Measurements from ENCODE around the gene KRT28. TPM values are rescaled to one million over a fixed set of nuclear protein-coding genes. Genes with fewer than 3 reads are reported as not detected.

KRT28 gene
- total RNA-seq, 1 donor from 2014 or later: not detected

- TF ChIP-seq EZH2phosphoT487 (IDR thresholded peaks at IDR 0.05): no peak
- no peak for TF ChIP-seq CTCF (IDR thresholded peaks at IDR 0.05)
- no peak for TF ChIP-seq EZH2 (IDR thresholded peaks at IDR 0.05)
- H3K4me3 Mint-ChIP-seq: no peak within 1 kb of the TSS
- Histone ChIP-seq H3K27me3 (peaks cover 21% of the 10 kb centered on the region), H3K79me2 (ENCODE audit: low read depth) (no peaks in the 10 kb centered on the region), H3K4me1 (no peaks in the 10 kb centered on the region), H3K36me3 (no peaks in the 10 kb centered on the region), H3K4me3 (no peak within 1 kb of the TSS), H3K9ac (no peak within 1 kb of the TSS), H2AFZ (replicated peaks) (no peak within 1 kb of the TSS), H3K27ac (no peak within 1 kb of the TSS), H4K20me1 (ENCODE audit: low read depth) (no peaks in the 10 kb centered on the region), H3K4me2 (no peak within 1 kb of the TSS), H3K9me3 (ENCODE audit: low read depth) (no peaks in the 10 kb centered on the region), H3F3A (ENCODE audit: low read depth) (no peaks in the 10 kb centered on the region)
- no peaks in the 10 kb centered on the region for H3K9me3 Mint-ChIP-seq
- H3K27me3 Mint-ChIP-seq (ENCODE audit: insufficient read depth, low read depth): peaks cover 5% of the 10 kb centered on the region
- no peak within 1 kb of the TSS for H3K27ac Mint-ChIP-seq
- H3K36me3 Mint-ChIP-seq: no peaks in the 10 kb centered on the region
- no peaks in the 10 kb centered on the region for H3K4me1 Mint-ChIP-seq
- no peak for DNase-seq (ENCODE audit: low spot score)
Measured at GRCh38 chr17:40772101-40772500, 27.7 kb downstream of the KRT28 start, which contains the start of gene KRT26. Gene KRT26 (minus strand): TSS chr17:40772201. CDS start chr17:40772113, 88 bp downstream.

DNA sequence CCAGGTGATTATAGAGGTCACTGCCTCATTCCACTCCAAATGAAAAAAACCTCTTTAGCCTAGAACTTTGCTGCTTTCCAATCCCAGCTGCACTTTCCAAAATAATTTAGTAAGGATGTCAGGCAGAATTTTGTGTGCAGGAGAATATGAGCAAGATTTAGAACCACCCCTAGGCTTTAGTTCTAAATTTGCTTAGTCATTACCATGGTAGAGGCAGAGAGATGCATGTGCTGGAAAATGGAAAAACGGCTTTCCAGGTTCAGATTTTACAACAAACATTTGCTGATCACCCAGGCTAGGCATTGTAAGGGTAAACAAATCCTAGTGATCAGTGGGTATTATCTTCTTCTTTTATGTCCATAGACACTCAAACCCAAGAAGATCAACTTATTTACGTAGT lies 34.1 kb downstream of the KRT28 start:
- H3K27me3 Mint-ChIP-seq (ENCODE audit: insufficient read depth, low read depth): no peaks in the 10 kb centered on the region
- H2AFZ ChIP-seq (replicated peaks): no peak overlapping the region

DNA sequence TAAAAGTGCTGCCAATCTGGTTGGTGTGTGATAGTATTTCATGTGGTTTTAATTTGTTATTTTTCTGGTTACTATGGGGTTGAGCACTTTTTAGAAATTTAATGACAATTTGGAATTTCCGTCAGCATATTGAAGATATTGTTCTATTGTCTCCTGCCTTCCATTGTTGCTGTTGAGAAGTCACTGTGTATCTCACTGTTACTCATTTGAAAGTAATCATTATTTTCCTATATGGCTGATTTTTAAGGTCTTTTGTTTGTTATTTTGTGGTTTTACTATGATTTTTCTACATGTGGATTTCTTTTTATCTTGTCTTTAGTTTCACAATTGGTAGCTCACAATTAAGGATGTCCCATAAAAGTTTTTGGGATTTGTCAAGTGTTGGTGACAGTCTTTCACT lies 36.0 kb downstream of the KRT28 start:
- no peak for DNase-seq (ENCODE audit: low spot score)
- Histone ChIP-seq H2AFZ (replicated peaks) (no peak overlapping the region), H3K36me3 (no peaks in the 10 kb centered on the region), H3K27me3 (no peaks in the 10 kb centered on the region), H3F3A (ENCODE audit: low read depth) (no peaks in the 10 kb centered on the region), H3K4me1 (no peaks in the 10 kb centered on the region), H3K4me2 (no peak overlapping the region), H3K79me2 (ENCODE audit: low read depth) (no peaks in the 10 kb centered on the region), H4K20me1 (ENCODE audit: low read depth) (no peaks in the 10 kb centered on the region), H3K9me3 (ENCODE audit: low read depth) (peaks cover 15% of the 10 kb centered on the region), H3K4me3 (no peak overlapping the region), H3K27ac (no peak overlapping the region), H3K9ac (no peak overlapping the region)
- peaks cover 32% of the 10 kb centered on the region for H3K9me3 Mint-ChIP-seq
- H3K4me1 Mint-ChIP-seq: no peaks in the 10 kb centered on the region
- no peak overlapping the region for H3K27ac Mint-ChIP-seq
- H3K4me3 Mint-ChIP-seq: no peak overlapping the region
- no peak for TF ChIP-seq CTCF (IDR thresholded peaks at IDR 0.05)
- no peak for TF ChIP-seq EZH2phosphoT487 (IDR thresholded peaks at IDR 0.05)
- TF ChIP-seq EZH2 (IDR thresholded peaks at IDR 0.05): no peak
- H3K27me3 Mint-ChIP-seq (ENCODE audit: insufficient read depth, low read depth): no peaks in the 10 kb centered on the region
- no peaks in the 10 kb centered on the region for H3K36me3 Mint-ChIP-seq

More for the DNA sequence above, 34.1 kb downstream of the KRT28 start:
- H3K27ac Mint-ChIP-seq: no peak overlapping the region
- H3K27me3 ChIP-seq: no peaks in the 10 kb centered on the region
- H3K4me3 ChIP-seq: no peak overlapping the region
- H3K36me3 ChIP-seq: no peaks in the 10 kb centered on the region
- no peak overlapping the region for H3K4me3 Mint-ChIP-seq
- H3K36me3 Mint-ChIP-seq: no peaks in the 10 kb centered on the region
- H3K4me2 ChIP-seq: no peak overlapping the region
- TF ChIP-seq CTCF (IDR thresholded peaks at IDR 0.05) (no peak), EZH2 (IDR thresholded peaks at IDR 0.05) (no peak), EZH2phosphoT487 (IDR thresholded peaks at IDR 0.05) (no peak)
- no peaks in the 10 kb centered on the region for H4K20me1 ChIP-seq (ENCODE audit: low read depth)
- no peaks in the 10 kb centered on the region for H3K4me1 Mint-ChIP-seq
- no peaks in the 10 kb centered on the region for H3K4me1 ChIP-seq
- peaks cover 19% of the 10 kb centered on the region for H3K9me3 Mint-ChIP-seq
- peaks cover 4% of the 10 kb centered on the region for H3K9me3 ChIP-seq (ENCODE audit: low read depth)
- H3K9ac ChIP-seq: no peak overlapping the region
- H3K27ac ChIP-seq: no peak overlapping the region
- H3F3A ChIP-seq (ENCODE audit: low read depth): no peaks in the 10 kb centered on the region
- no peaks in the 10 kb centered on the region for H3K79me2 ChIP-seq (ENCODE audit: low read depth)
- no peak for DNase-seq (ENCODE audit: low spot score)

Data from neural progenitor cell (in vitro differentiated cells).